Vagina (tissue), 2 donors: ENCODE data around the gene RAN. TPM values are rescaled to one million over a fixed set of nuclear protein-coding genes. Genes with fewer than 3 reads are reported as not detected.
"Not testable (repeated sequence)": the region's sequence is repeated elsewhere in the genome, so short reads cannot be mapped to it uniquely, and the experiment has no call there.

Experiments used
- DNase-seq, 2 donors: peaks; one replicate each; pipeline ENCODE4 v3.0.0-alpha.2; 2017; ENCODE audit errors: extremely low spot score in 2 of 2
- H3K27ac ChIP-seq: fragments of 200-600 bp; sonication (generic); one replicate; pipeline ENCODE4 v1.5.1; 2019
- H3K27me3 ChIP-seq: fragments of 200-600 bp; sonication (generic); one replicate; pipeline ENCODE4 v1.5.1; 2019
- H3K36me3 ChIP-seq, 2 donors: fragments of 200-600 bp; sonication (generic); one replicate each; pipeline ENCODE4 v1.5.1; 2017 to 2019
- H3K4me1 ChIP-seq: fragments of 200-600 bp; sonication (generic); one replicate; pipeline ENCODE4 v1.5.1; 2019
- H3K4me3 ChIP-seq, 2 donors: fragments of 200-600 bp; sonication (generic); 1 replicate in 1 of 2; 2 replicates in 1 of 2; pipeline ENCODE4 v1.5.1; 2016 to 2019
- H3K9me3 ChIP-seq: fragments of 200-600 bp; sonication (generic); one replicate; pipeline ENCODE4 v1.5.1; 2019
- CTCF ChIP-seq, 3 experiments: fragments of 450-650 bp in 2 of 3; fragments of 200-600 bp in 1 of 3; sonication (generic) in 1 of 3; IDR thresholded peaks; one replicate each; pipeline ENCODE4 v1.5.1; 2017 to 2019; ENCODE audit warnings: antibody characterized with exemption in 3 of 3, mild to moderate bottlenecking in 2 of 3, moderate library complexity in 2 of 3
- POLR2A ChIP-seq, 2 donors: fragments of 450-650 bp; IDR thresholded peaks; one replicate each; pipeline ENCODE4 v1.6.1; 2017; ENCODE audit warnings: antibody characterized with exemption in 2 of 2, mild to moderate bottlenecking in 2 of 2, moderate library complexity in 2 of 2
- POLR2AphosphoS5 ChIP-seq, 2 donors: sonication (generic); formaldehyde crosslinking; IDR thresholded peaks; one replicate each; pipeline ENCODE4 v1.9.0; 2017; ENCODE audit warnings: antibody characterized with exemption in 2 of 2, mild to moderate bottlenecking in 2 of 2, low read depth in 1 of 2; ENCODE audit not compliant: insufficient read depth in 1 of 2
- intact Hi-C: fragments of 100-400 bp; cut with DNase I; formaldehyde crosslinking; loops from one replicate; pipeline ENCODE4 v1.15.1; 2023
- total RNA-seq: library from RNA; depleted of rRNA; stranded (reverse); fragments of >200 nt; gene quantifications from one replicate; pipeline ENCODE4 v1.2.3, GENCODE V29; 2016

RAN gene
- total RNA-seq, 1 donor from 2014 or later = 250 TPM

- Histone ChIP-seq H3K27ac (no peak overlapping the region), H3K36me3 (peaks cover 4 to 37% of the 10 kb centered on the region in 2 donors)
- TF ChIP-seq POLR2A (IDR thresholded peaks at IDR 0.05) (no peak), POLR2AphosphoS5 (IDR thresholded peaks at IDR 0.05; ENCODE audit: insufficient read depth in 1 of 2, low read depth in 1 of 2) (no peak), CTCF (IDR thresholded peaks at IDR 0.05) (no peak)
Measured at GRCh38 chr12:130875193-130875592, 3.3 kb downstream of the RAN start.

GRCh38 chr12:130875708-130876107 is 3.8 kb downstream of the RAN start:
- H3K4me3 ChIP-seq, DNase-seq, H3K27ac ChIP-seq, H3K9me3 ChIP-seq, intact Hi-C loops, H3K27me3 ChIP-seq: not testable (repeated sequence)
- peaks cover 44% of the 10 kb centered on the region for H3K4me1 ChIP-seq
- H3K36me3 ChIP-seq = peaks cover 4 to 37% of the 10 kb centered on the region in 2 donors

More at GRCh38 chr12:130875193-130875592, 3.3 kb downstream of the RAN start:
- Histone ChIP-seq H3K4me1 (peaks cover 42% of the 10 kb centered on the region), H3K9me3 (no peaks in the 10 kb centered on the region), H3K4me3 (no peak overlapping the region), H3K27me3 (no peaks in the 10 kb centered on the region)
- intact Hi-C loops = no loop called here
- no peak for DNase-seq

DNA sequence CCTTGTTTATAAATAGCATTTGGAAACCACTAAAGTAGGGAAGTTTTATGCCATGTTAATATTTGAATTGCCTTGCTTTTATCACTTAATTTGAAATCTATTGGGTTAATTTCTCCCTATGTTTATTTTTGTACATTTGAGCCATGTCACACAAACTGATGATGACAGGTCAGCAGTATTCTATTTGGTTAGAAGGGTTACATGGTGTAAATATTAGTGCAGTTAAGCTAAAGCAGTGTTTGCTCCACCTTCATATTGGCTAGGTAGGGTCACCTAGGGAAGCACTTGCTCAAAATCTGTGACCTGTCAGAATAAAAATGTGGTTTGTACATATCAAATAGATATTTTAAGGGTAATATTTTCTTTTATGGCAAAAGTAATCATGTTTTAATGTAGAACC is 4.4 kb downstream of the RAN start:
- peaks cover 40% of the 10 kb centered on the region for H3K4me1 ChIP-seq
- intact Hi-C loops = no loop called here
- H3K27me3 ChIP-seq = no peaks in the 10 kb centered on the region
- no peaks in the 10 kb centered on the region for H3K9me3 ChIP-seq
- H3K27ac ChIP-seq = no peak overlapping the region
- no peak for DNase-seq
- TF ChIP-seq POLR2A (IDR thresholded peaks at IDR 0.05) = no peak
- TF ChIP-seq POLR2AphosphoS5 (IDR thresholded peaks at IDR 0.05; ENCODE audit: insufficient read depth in 1 of 2, low read depth in 1 of 2) = no peak
- no peak for TF ChIP-seq CTCF (IDR thresholded peaks at IDR 0.05)
- no peak overlapping the region for H3K4me3 ChIP-seq
- H3K36me3 ChIP-seq = peaks cover 4 to 37% of the 10 kb centered on the region in 2 donors

DNA sequence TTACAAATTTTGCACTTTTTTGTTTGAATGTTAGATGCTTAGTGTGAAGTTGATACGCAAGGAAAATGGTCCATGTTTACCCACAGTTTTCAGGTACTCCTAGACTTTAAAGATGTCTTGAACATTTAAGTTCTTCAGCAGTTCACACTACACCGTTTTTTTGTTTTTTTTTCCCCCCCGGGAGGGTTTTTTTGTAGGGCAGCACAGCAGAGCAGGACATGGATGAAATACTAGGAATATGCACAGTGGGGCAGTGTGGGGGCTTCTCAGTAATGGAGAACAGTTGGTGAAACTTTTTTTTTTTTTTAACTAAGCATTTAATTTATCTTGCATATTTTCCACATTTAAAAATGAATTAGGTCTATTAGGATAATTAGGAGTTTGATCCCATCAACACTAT is 4.9 kb downstream of the RAN start:
- intact Hi-C loops = no loop called here
- no peak for DNase-seq
- H3K27ac ChIP-seq = no peak overlapping the region
- H3K27me3 ChIP-seq = no peaks in the 10 kb centered on the region
- peaks cover 4 to 37% of the 10 kb centered on the region in 2 donors for H3K36me3 ChIP-seq
- no peak for TF ChIP-seq CTCF (IDR thresholded peaks at IDR 0.05)
- no peak for TF ChIP-seq POLR2A (IDR thresholded peaks at IDR 0.05)
- no peak for TF ChIP-seq POLR2AphosphoS5 (IDR thresholded peaks at IDR 0.05; ENCODE audit: insufficient read depth in 1 of 2, low read depth in 1 of 2)
- peaks cover 38% of the 10 kb centered on the region for H3K4me1 ChIP-seq
- H3K9me3 ChIP-seq = no peaks in the 10 kb centered on the region
- H3K4me3 ChIP-seq = no peak overlapping the region

DNA sequence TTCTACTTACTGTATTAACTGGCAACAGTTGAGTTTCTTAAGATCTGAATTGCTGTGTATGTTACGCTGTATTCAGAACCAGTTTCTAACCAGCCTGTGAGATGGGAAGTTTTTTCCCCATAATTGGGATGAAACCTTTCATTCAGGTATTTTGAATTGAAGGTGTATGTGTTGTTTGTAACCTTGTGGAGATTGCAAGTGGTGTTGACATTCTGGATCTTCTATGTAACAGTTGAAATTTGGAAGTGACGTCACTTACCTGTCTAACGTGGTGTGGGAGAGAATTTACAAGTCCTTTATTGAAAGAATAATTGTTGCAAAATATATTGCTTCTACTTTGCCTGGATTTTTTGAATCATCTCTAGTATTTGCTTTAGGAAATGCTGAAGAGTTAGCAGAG is 5.5 kb downstream of the RAN start:
- no peaks in the 10 kb centered on the region for H3K27me3 ChIP-seq
- no peaks in the 10 kb centered on the region for H3K9me3 ChIP-seq
- peaks cover 4 to 37% of the 10 kb centered on the region in 2 donors for H3K36me3 ChIP-seq
- H3K4me3 ChIP-seq = no peak overlapping the region
- intact Hi-C loops = no loop called here
- no peak overlapping the region for H3K27ac ChIP-seq
- peaks cover 38% of the 10 kb centered on the region for H3K4me1 ChIP-seq
- DNase-seq = no peak
- TF ChIP-seq POLR2A (IDR thresholded peaks at IDR 0.05) (no peak), POLR2AphosphoS5 (IDR thresholded peaks at IDR 0.05; ENCODE audit: insufficient read depth in 1 of 2, low read depth in 1 of 2) (no peak), CTCF (IDR thresholded peaks at IDR 0.05) (no peak)
